ENCODE measurements around the gene VAV1.

The VAV1 gene

GRCh38 chr19:6807291-6807690 lies 34.8 kb downstream of the VAV1 start:
- Histone ChIP-seq H3K27ac (replicated peaks) (no peak overlapping the region), H3K27me3 (ENCODE audit: insufficient read depth, poor library complexity, severe bottlenecking) (no peaks in the 10 kb centered on the region), H3K4me3 (replicated peaks; ENCODE audit: insufficient read depth, low read length) (no peak overlapping the region)
- TF ChIP-seq REST (IDR thresholded peaks at IDR 0.05; ENCODE audit: insufficient replicate concordance, low read depth): no peak
- no peak for TF ChIP-seq CTCF (IDR thresholded peaks at IDR 0.05; ENCODE audit: insufficient read depth, low read length)
- TF ChIP-seq SPI1 (IDR thresholded peaks at IDR 0.05; ENCODE audit: borderline replicate concordance, low read depth): no peak
- no peak for TF ChIP-seq POLR2AphosphoS5 (IDR thresholded peaks at IDR 0.05; ENCODE audit: low read depth)
- TF ChIP-seq GABPA (IDR thresholded peaks at IDR 0.05; ENCODE audit: low read depth): no peak
- DNase-seq (ENCODE audit: low read depth in 1 of 2, low spot score in 1 of 2): no peak

GRCh38 chr19:6808494-6808893 lies 36.0 kb downstream of the VAV1 start:
- TF ChIP-seq REST (IDR thresholded peaks at IDR 0.05; ENCODE audit: insufficient replicate concordance, low read depth) (no peak), SPI1 (IDR thresholded peaks at IDR 0.05; ENCODE audit: borderline replicate concordance, low read depth) (no peak), GABPA (IDR thresholded peaks at IDR 0.05; ENCODE audit: low read depth) (no peak), CTCF (IDR thresholded peaks at IDR 0.05; ENCODE audit: insufficient read depth, low read length) (no peak), POLR2AphosphoS5 (IDR thresholded peaks at IDR 0.05; ENCODE audit: low read depth) (no peak)
- DNase-seq (ENCODE audit: low read depth in 1 of 2, low spot score in 1 of 2): no peak
- Histone ChIP-seq H3K27ac (replicated peaks) (no peak overlapping the region), H3K27me3 (ENCODE audit: insufficient read depth, poor library complexity, severe bottlenecking) (no peaks in the 10 kb centered on the region), H3K4me3 (replicated peaks; ENCODE audit: insufficient read depth, low read length) (no peak overlapping the region)

GRCh38 chr19:6809262-6809661 lies 36.8 kb downstream of the VAV1 start:
- Histone ChIP-seq H3K4me3 (replicated peaks; ENCODE audit: insufficient read depth, low read length) (no peak overlapping the region), H3K27ac (replicated peaks) (no peak overlapping the region), H3K27me3 (ENCODE audit: insufficient read depth, poor library complexity, severe bottlenecking) (no peaks in the 10 kb centered on the region)
- DNase-seq (ENCODE audit: low read depth in 1 of 2, low spot score in 1 of 2): no peak
- TF ChIP-seq REST (IDR thresholded peaks at IDR 0.05; ENCODE audit: insufficient replicate concordance, low read depth) (no peak), POLR2AphosphoS5 (IDR thresholded peaks at IDR 0.05; ENCODE audit: low read depth) (no peak), GABPA (IDR thresholded peaks at IDR 0.05; ENCODE audit: low read depth) (no peak), SPI1 (IDR thresholded peaks at IDR 0.05; ENCODE audit: borderline replicate concordance, low read depth) (no peak), CTCF (IDR thresholded peaks at IDR 0.05; ENCODE audit: insufficient read depth, low read length) (no peak)

All from HL-60 (cell line).